ENCODE data around the gene MLEC. TPM values are rescaled to one million over a fixed set of nuclear protein-coding genes. Genes with fewer than 3 reads are reported as not detected.
A peak's percentile ranks its signal among the peaks of the same experiment; 100 is the strongest.

MLEC gene
- total RNA-seq, 4 donors from 2014 or later, result 20.7 to 48.9 (median 34.3) TPM

GRCh38 chr12:120696626-120697025, 9.7 kb downstream of the MLEC start:
- Histone ChIP-seq H3K9me3 (no peaks in the 10 kb centered on the region), H3K27me3 (no peaks in the 10 kb centered on the region), H3K36me3 (peaks cover 19 to 87% (median 35%) of the 10 kb centered on the region in 3 donors), H3K4me3 (no peak overlapping the region), H3K27ac (no peak overlapping the region), H3K4me1 (peaks cover 0 to 22% (median 0%) of the 10 kb centered on the region in 3 donors)
- DNase-seq, result no peak
- no peak for TF ChIP-seq CTCF (IDR thresholded peaks at IDR 0.05)
- no peak for TF ChIP-seq POLR2A (IDR thresholded peaks at IDR 0.05)
- intact Hi-C loops (cut with DNase I), result no loop called here
- 82 to 85% methylated on average over 6 of the region's 6 CpGs for WGBS, 2 donors

- Histone ChIP-seq H3K36me3 (peaks cover 19 to 94% (median 35%) of the 10 kb centered on the region in 3 donors), H3K4me3 (no peak overlapping the region), H3K27ac (no peak overlapping the region), H3K4me1 (peaks cover 0 to 15% (median 0%) of the 10 kb centered on the region in 3 donors), H3K9me3 (no peaks in the 10 kb centered on the region), H3K27me3 (no peaks in the 10 kb centered on the region)
- intact Hi-C loops (cut with DNase I), result no loop called here
- WGBS, 2 donors, result 75 to 91% methylated on average over 1 of the region's 1 CpG
- TF ChIP-seq POLR2A (IDR thresholded peaks at IDR 0.05) (no peak), CTCF (IDR thresholded peaks at IDR 0.05) (no peak)
- no peak for DNase-seq
These were observed 10.4 kb downstream of the MLEC start for GRCh38 chr12:120697344-120697743.

- H3K27ac ChIP-seq, result no peak overlapping the region
- intact Hi-C loops (cut with DNase I), result no loop called here
- H3K4me1 ChIP-seq, result peaks cover 0 to 6% (median 0%) of the 10 kb centered on the region in 3 donors
- no peak for DNase-seq
- H3K4me3 ChIP-seq, result no peak overlapping the region
- TF ChIP-seq POLR2A (IDR thresholded peaks at IDR 0.05), result no peak
- no peak for TF ChIP-seq CTCF (IDR thresholded peaks at IDR 0.05)
- no peaks in the 10 kb centered on the region for H3K27me3 ChIP-seq
- no peaks in the 10 kb centered on the region for H3K9me3 ChIP-seq
- peaks cover 19 to 100% (median 35%) of the 10 kb centered on the region in 3 donors for H3K36me3 ChIP-seq
- WGBS, 2 donors, result 60% methylated on average over 1 of the region's 3 CpGs; no CpG with 5 or more reads in 1 of the 2 donors
These were observed 11.7 kb downstream of the MLEC start for GRCh38 chr12:120698665-120699064.

GRCh38 chr12:120699553-120699952, 12.6 kb downstream of the MLEC start:
- no peak overlapping the region for H3K4me3 ChIP-seq
- H3K36me3 ChIP-seq, result peaks cover 12 to 93% (median 32%) of the 10 kb centered on the region in 3 donors
- H3K9me3 ChIP-seq, result no peaks in the 10 kb centered on the region
- no peaks in the 10 kb centered on the region for H3K27me3 ChIP-seq
- TF ChIP-seq POLR2A (IDR thresholded peaks at IDR 0.05) (no peak), CTCF (IDR thresholded peaks at IDR 0.05) (no peak)
- DNase-seq, result no peak
- WGBS, 2 donors, result 93 to 98% methylated on average over 7 of the region's 7 CpGs
- peak overlapping the region in 1 of 4 donors; percentile 2 for H3K27ac ChIP-seq
- intact Hi-C loops (cut with DNase I), result no loop called here
- peaks cover 0 to 6% (median 0%) of the 10 kb centered on the region in 3 donors for H3K4me1 ChIP-seq

GRCh38 chr12:120700886-120701285, 13.9 kb downstream of the MLEC start:
- H3K27me3 ChIP-seq, result no peaks in the 10 kb centered on the region
- peaks cover 0 to 80% (median 20%) of the 10 kb centered on the region in 3 donors for H3K36me3 ChIP-seq
- peaks cover 0 to 6% (median 0%) of the 10 kb centered on the region in 3 donors for H3K4me1 ChIP-seq
- no peak overlapping the region for H3K27ac ChIP-seq
- no peak overlapping the region for H3K4me3 ChIP-seq
- no peaks in the 10 kb centered on the region for H3K9me3 ChIP-seq
- DNase-seq, result no peak
- 94 to 100% methylated on average over 4 to 5 of the region's 5 CpGs for WGBS, 2 donors
- intact Hi-C loops (cut with DNase I), result no loop called here
- no peak for TF ChIP-seq POLR2A (IDR thresholded peaks at IDR 0.05)
- no peak for TF ChIP-seq CTCF (IDR thresholded peaks at IDR 0.05)
